Measurements from ENCODE around the gene DNM1. TPM values are rescaled to one million over a fixed set of nuclear protein-coding genes. Genes with fewer than 3 reads are reported as not detected.
"Not testable (repeated sequence)": the region's sequence is repeated elsewhere in the genome, so short reads cannot be mapped to it uniquely, and the experiment has no call there.

The DNM1 gene
- total RNA-seq, 1 donor from 2014 or later, result 30.1 TPM

GRCh38 chr9:128224877-128225276, 21.7 kb downstream of the DNM1 start:
- Histone ChIP-seq H3K36me3 (no peaks in the 10 kb centered on the region), H3K79me2 (ENCODE audit: low read depth) (no peaks in the 10 kb centered on the region), H2AFZ (replicated peaks) (no peak overlapping the region), H3K9ac (no peak overlapping the region), H3K4me2 (no peak overlapping the region), H3F3A (ENCODE audit: low read depth) (no peaks in the 10 kb centered on the region), H4K20me1 (ENCODE audit: low read depth) (peaks cover 3% of the 10 kb centered on the region), H3K27me3 (no peaks in the 10 kb centered on the region), H3K4me1 (no peaks in the 10 kb centered on the region), H3K9me3 (ENCODE audit: low read depth) (no peaks in the 10 kb centered on the region), H3K27ac (no peak overlapping the region), H3K4me3 (no peak overlapping the region)
- no peak for DNase-seq (ENCODE audit: low spot score)
- no peak for TF ChIP-seq CTCF (IDR thresholded peaks at IDR 0.05)
- TF ChIP-seq EZH2phosphoT487 (IDR thresholded peaks at IDR 0.05), result no peak
- no peak for TF ChIP-seq EZH2 (IDR thresholded peaks at IDR 0.05)
- Mint-ChIP-seq H3K4me1 (peaks cover 8% of the 10 kb centered on the region), H3K9me3 (no peaks in the 10 kb centered on the region), H3K4me3 (no peak overlapping the region), H3K27me3 (ENCODE audit: insufficient read depth, low read depth) (no peaks in the 10 kb centered on the region), H3K36me3 (peaks cover 16% of the 10 kb centered on the region), H3K27ac (no peak overlapping the region)

- no peak for DNase-seq (ENCODE audit: low spot score)
- TF ChIP-seq CTCF (IDR thresholded peaks at IDR 0.05), result no peak
- TF ChIP-seq EZH2 (IDR thresholded peaks at IDR 0.05), result no peak
- no peak for TF ChIP-seq EZH2phosphoT487 (IDR thresholded peaks at IDR 0.05)
- Mint-ChIP-seq H3K4me1 (peaks cover 8% of the 10 kb centered on the region), H3K36me3 (peaks cover 16% of the 10 kb centered on the region), H3K27me3 (ENCODE audit: insufficient read depth, low read depth) (no peaks in the 10 kb centered on the region), H3K27ac (no peak overlapping the region), H3K4me3 (no peak overlapping the region), H3K9me3 (no peaks in the 10 kb centered on the region)
- Histone ChIP-seq H3K79me2 (ENCODE audit: low read depth) (no peaks in the 10 kb centered on the region), H3K27me3 (no peaks in the 10 kb centered on the region), H3K9ac (no peak overlapping the region), H3K9me3 (ENCODE audit: low read depth) (no peaks in the 10 kb centered on the region), H3K27ac (no peak overlapping the region), H3K4me3 (no peak overlapping the region), H3K4me1 (no peaks in the 10 kb centered on the region), H3K36me3 (no peaks in the 10 kb centered on the region), H4K20me1 (ENCODE audit: low read depth) (no peaks in the 10 kb centered on the region), H3K4me2 (no peak overlapping the region), H2AFZ (replicated peaks) (no peak overlapping the region), H3F3A (ENCODE audit: low read depth) (no peaks in the 10 kb centered on the region)
Observed at GRCh38 chr9:128225770-128226411, 22.7 kb downstream of the DNM1 start.

- Histone ChIP-seq H4K20me1 (ENCODE audit: low read depth) (no peaks in the 10 kb centered on the region), H3F3A (ENCODE audit: low read depth) (no peaks in the 10 kb centered on the region), H3K9ac (no peak overlapping the region), H3K79me2 (ENCODE audit: low read depth) (no peaks in the 10 kb centered on the region), H3K4me2 (no peak overlapping the region), H3K27ac (no peak overlapping the region), H2AFZ (replicated peaks) (no peak overlapping the region), H3K4me1 (no peaks in the 10 kb centered on the region), H3K4me3 (no peak overlapping the region), H3K27me3 (no peaks in the 10 kb centered on the region), H3K9me3 (ENCODE audit: low read depth) (no peaks in the 10 kb centered on the region), H3K36me3 (no peaks in the 10 kb centered on the region)
- Mint-ChIP-seq H3K27ac (no peak overlapping the region), H3K4me3 (no peak overlapping the region), H3K9me3 (no peaks in the 10 kb centered on the region), H3K4me1 (peaks cover 8% of the 10 kb centered on the region), H3K27me3 (ENCODE audit: insufficient read depth, low read depth) (no peaks in the 10 kb centered on the region), H3K36me3 (peaks cover 16% of the 10 kb centered on the region)
- no peak for DNase-seq (ENCODE audit: low spot score)
- TF ChIP-seq CTCF (IDR thresholded peaks at IDR 0.05), result no peak
- TF ChIP-seq EZH2 (IDR thresholded peaks at IDR 0.05), result no peak
- TF ChIP-seq EZH2phosphoT487 (IDR thresholded peaks at IDR 0.05), result no peak
Observed at GRCh38 chr9:128226412-128226801, 23.2 kb downstream of the DNM1 start.

- not testable (repeated sequence) for H3F3A ChIP-seq (ENCODE audit: low read depth); H3K27me3 ChIP-seq; H4K20me1 ChIP-seq (ENCODE audit: low read depth); H3K9ac ChIP-seq; H3K9me3 Mint-ChIP-seq; H3K4me3 ChIP-seq; H3K4me2 ChIP-seq; H3K27ac Mint-ChIP-seq; H3K4me1 ChIP-seq; H2AFZ ChIP-seq (replicated peaks); H3K9me3 ChIP-seq (ENCODE audit: low read depth); DNase-seq (ENCODE audit: low spot score); H3K27ac ChIP-seq; H3K4me3 Mint-ChIP-seq; H3K79me2 ChIP-seq (ENCODE audit: low read depth); H3K36me3 Mint-ChIP-seq; H3K4me1 Mint-ChIP-seq; H3K27me3 Mint-ChIP-seq (ENCODE audit: insufficient read depth, low read depth); H3K36me3 ChIP-seq
Observed at GRCh38 chr9:128230897-128231296, 27.7 kb downstream of the DNM1 start.

Data from neural progenitor cell (in vitro differentiated cells).